Fibroblast of skin of right quadriceps (primary cell): ENCODE data around the gene RMI2.
"Not testable (repeated sequence)": the region's sequence is repeated elsewhere in the genome, so short reads cannot be mapped to it uniquely, and the experiment has no call there.

Experiments used
- DNase-seq: peaks from one replicate; pipeline ENCODE4 v3.0.0-alpha.2; 2013

The RMI2 gene

GRCh38 chr16:11356573-11357331 lies 11.5 kb downstream of the RMI2 start:
- DNase-seq = peak; percentile 62

GRCh38 chr16:11358531-11358930 lies 13.3 kb downstream of the RMI2 start:
- DNase-seq = no peak

GRCh38 chr16:11359370-11359769 lies 14.1 kb downstream of the RMI2 start:
- DNase-seq = peak; percentile 81

- DNase-seq = peak; percentile 51
Observed at GRCh38 chr16:11360641-11361373, 15.5 kb downstream of the RMI2 start.

GRCh38 chr16:11361701-11362451 lies 16.6 kb downstream of the RMI2 start:
- DNase-seq = no peak

GRCh38 chr16:11363927-11364258 lies 18.6 kb downstream of the RMI2 start:
- no peak for DNase-seq

GRCh38 chr16:11367483-11367906 lies 22.2 kb downstream of the RMI2 start:
- DNase-seq = no peak

- no peak for DNase-seq
Observed at GRCh38 chr16:11370084-11370931, 25.0 kb downstream of the RMI2 start.

- DNase-seq = not testable (repeated sequence)
Observed at GRCh38 chr16:11370932-11371279, 25.6 kb downstream of the RMI2 start.

- DNase-seq = no peak
Observed at GRCh38 chr16:11372073-11372828, 27.0 kb downstream of the RMI2 start.

GRCh38 chr16:11372829-11373306 lies 27.6 kb downstream of the RMI2 start:
- DNase-seq = no peak

- DNase-seq = no peak
Observed at GRCh38 chr16:11374255-11374654, 29.0 kb downstream of the RMI2 start.

- no peak for DNase-seq
Observed at GRCh38 chr16:11377154-11377553, 31.9 kb downstream of the RMI2 start.

GRCh38 chr16:11378951-11379350 lies 33.7 kb downstream of the RMI2 start:
- DNase-seq = not testable (repeated sequence)

- DNase-seq = no peak
Observed at GRCh38 chr16:11379420-11379819, 34.2 kb downstream of the RMI2 start.

- DNase-seq = no peak
Observed at GRCh38 chr16:11380836-11381235, 35.6 kb downstream of the RMI2 start.

- DNase-seq = no peak
Observed at GRCh38 chr16:11383481-11384183, 38.4 kb downstream of the RMI2 start.

GRCh38 chr16:11384184-11384955 lies 39.1 kb downstream of the RMI2 start:
- no peak for DNase-seq

- DNase-seq = no peak
Observed at GRCh38 chr16:11384956-11385586, 39.8 kb downstream of the RMI2 start.
